IMR-90 (cell line): ENCODE data around the gene PDZD11. TPM values are rescaled to one million over a fixed set of nuclear protein-coding genes. Genes with fewer than 3 reads are reported as not detected.
"Not testable (repeated sequence)": the region's sequence is repeated elsewhere in the genome, so short reads cannot be mapped to it uniquely, and the experiment has no call there.

Source experiments
- ATAC-seq: fragments of 200-7000 bp; cut with Tn5 transposase; 2 replicates; pipeline ENCODE4 v1.9.1; 2020; ENCODE audit warnings: low read depth, mild to moderate bottlenecking, moderate library complexity
- BruUV-seq: library from RNA; stranded (reverse); fragments of 400-500 nt; replicated peaks from 2 replicates; lab custom pipeline; 2021; lab: Mats Ljungman, UMichigan
- CTCF ChIA-PET: fragments of 300-600 bp; formaldehyde crosslinking; extraction: SDS; loops from one replicate; lab custom pipeline; 2021; ENCODE audit warnings: antibody characterized with exemption; lab: Yijun Ruan, JAX
- POLR2A ChIA-PET: fragments of 300-600 bp; sonication (Branson Sonifier 250); formaldehyde crosslinking; loops from one replicate; lab custom pipeline; 2022; ENCODE audit warnings: antibody characterized with exemption; ENCODE audit not compliant: unreplicated experiment; lab: Charles Lee
- DNase-seq: peaks from one replicate; pipeline ENCODE4 v3.0.0; 2013
- H2AFZ ChIP-seq: replicated peaks from 2 replicates; pipeline ENCODE3; 2013; ENCODE audit warnings: low read length, mild to moderate bottlenecking; ENCODE audit not compliant: poor library complexity
- H2AK5ac ChIP-seq: 2 replicates; pipeline ENCODE4 v1.6.1; 2013; ENCODE audit warnings: low read depth, low read length, inconsistent platforms
- H2AK9ac ChIP-seq: replicated peaks from 2 replicates; pipeline ENCODE3; 2013; ENCODE audit warnings: mild to moderate bottlenecking, low read depth, low read length, moderate library complexity; ENCODE audit not compliant: poor library complexity
- H2BK120ac ChIP-seq: 2 replicates; pipeline ENCODE4 v1.6.1; 2013; ENCODE audit warnings: low read depth, low read length, inconsistent platforms
- H2BK15ac ChIP-seq: 3 replicates; pipeline ENCODE4 v1.6.1; 2013; ENCODE audit warnings: low read depth, low read length, inconsistent platforms
- H2BK20ac ChIP-seq: 2 replicates; pipeline ENCODE4 v1.6.1; 2013; ENCODE audit warnings: low read depth, mild to moderate bottlenecking, inconsistent platforms, low read length, moderate library complexity
- H2BK5ac ChIP-seq: 2 replicates; pipeline ENCODE4 v1.6.1; 2013; ENCODE audit warnings: mild to moderate bottlenecking, low read depth, low read length, inconsistent platforms; ENCODE audit not compliant: poor library complexity, severe bottlenecking
- H3K14ac ChIP-seq: replicated peaks from 2 replicates; pipeline ENCODE4 v1.6.1; 2013; ENCODE audit warnings: low read depth, low read length, inconsistent platforms
- H3K18ac ChIP-seq: 2 replicates; pipeline ENCODE4 v1.6.1; 2013; ENCODE audit warnings: low read depth, low read length, control low read depth
- H3K23ac ChIP-seq: 2 replicates; pipeline ENCODE4 v1.6.1; 2013; ENCODE audit warnings: low read depth, low read length, inconsistent platforms
- H3K27ac ChIP-seq: 2 replicates; pipeline ENCODE4 v1.5.1; 2013; ENCODE audit warnings: mild to moderate bottlenecking, control low read depth, low read length; ENCODE audit not compliant: insufficient read depth
- H3K27me3 ChIP-seq: 2 replicates; pipeline ENCODE4 v1.6.1; 2013; ENCODE audit warnings: low read length; ENCODE audit not compliant: control insufficient read depth, insufficient read depth
- H3K36me3 ChIP-seq: 2 replicates; pipeline ENCODE4 v1.6.1; 2013; ENCODE audit warnings: low read length, mixed read lengths; ENCODE audit not compliant: control insufficient read depth, insufficient read depth
- H3K4ac ChIP-seq: 2 replicates; pipeline ENCODE4 v1.6.1; 2013; ENCODE audit warnings: low read depth, low read length, inconsistent platforms
- H3K4me1 ChIP-seq: 2 replicates; pipeline ENCODE4 v1.6.1; 2013; ENCODE audit warnings: low read length, mixed read lengths; ENCODE audit not compliant: control insufficient read depth, insufficient read depth
- H3K4me2 ChIP-seq: 2 replicates; pipeline ENCODE4 v1.6.1; 2013; ENCODE audit warnings: low read depth, mild to moderate bottlenecking, control low read depth, low read length, moderate library complexity
- H3K4me3 ChIP-seq: 2 replicates; pipeline ENCODE4 v1.5.1; 2013; ENCODE audit warnings: low read depth, mild to moderate bottlenecking, control low read depth, low read length, moderate library complexity; ENCODE audit not compliant: insufficient read depth
- H3K56ac ChIP-seq: 2 replicates; pipeline ENCODE4 v1.6.1; 2013; ENCODE audit warnings: low read length, inconsistent platforms; ENCODE audit not compliant: insufficient read depth; ENCODE audit errors: extremely low read depth
- H3K79me1 ChIP-seq, 2 experiments: 2 replicates each; pipeline ENCODE4 v1.6.1; 2013; ENCODE audit warnings: low read length in 2 of 2, inconsistent platforms in 1 of 2, low read depth in 1 of 2
- H3K9ac ChIP-seq: 2 replicates; pipeline ENCODE4 v1.6.1; 2013; ENCODE audit warnings: low read depth, low read length, control low read depth
- H3K9me1 ChIP-seq: 2 replicates; pipeline ENCODE4 v1.6.1; 2013; ENCODE audit warnings: low read length, inconsistent platforms; ENCODE audit not compliant: insufficient read depth
- H3K9me3 ChIP-seq: 2 replicates; pipeline ENCODE4 v1.6.1; 2013; ENCODE audit warnings: low read length; ENCODE audit not compliant: control insufficient read depth, insufficient read depth
- H4K20me1 ChIP-seq: 2 replicates; pipeline ENCODE4 v1.6.1; 2013; ENCODE audit warnings: low read length, inconsistent platforms; ENCODE audit not compliant: insufficient read depth
- H4K5ac ChIP-seq: 2 replicates; pipeline ENCODE4 v1.6.1; 2013; ENCODE audit warnings: mild to moderate bottlenecking, low read depth, low read length, control low read depth
- H4K8ac ChIP-seq, 2 experiments: 2 replicates each; pipeline ENCODE4 v1.6.1; 2013; ENCODE audit warnings: low read depth in 2 of 2, low read length in 2 of 2, control low read depth in 1 of 2, inconsistent platforms in 1 of 2
- H4K91ac ChIP-seq: 2 replicates; pipeline ENCODE4 v1.6.1; 2013; ENCODE audit warnings: low read depth, low read length, inconsistent platforms; ENCODE audit not compliant: insufficient read depth
- RCOR1 ChIP-seq: IDR thresholded peaks from 2 replicates; pipeline ENCODE4 v1.6.1; 2012; ENCODE audit warnings: mild to moderate bottlenecking, low read length, improper control_type of control experiment; ENCODE audit not compliant: insufficient replicate concordance
- RFX5 ChIP-seq: IDR thresholded peaks from 2 replicates; pipeline ENCODE4 v1.8.0; 2012; ENCODE audit warnings: low read depth, mild to moderate bottlenecking, low read length, moderate library complexity
- WGBS, 2 experiments: methylation state at CpG; one replicate each; pipeline versions ENCODE4 v1.1.5 to v1.1.7; 2013; ENCODE audit warnings: missing lambda C conversion rate in 2 of 2; ENCODE audit not compliant: insufficient read length in 1 of 2; ENCODE audit errors: extremely low coverage in 2 of 2; 5-methylcytosine and 5-hydroxymethylcytosine counted together
- dilution Hi-C: fragments of 300-500 bp; cut with HindIII; formaldehyde crosslinking; loops from one replicate; pipeline ENCODE4 v1.14.3; 2018; ENCODE audit warnings: low sequenced_read_pairs; ENCODE audit not compliant: unreplicated experiment
- in situ Hi-C: fragments of 300-500 bp; cut with MboI; formaldehyde crosslinking; loops from 3 replicates; pipeline ENCODE4 v1.14.3; 2019; ENCODE audit warnings: low sequenced_read_pairs, inconsistent platforms, mixed read lengths
- intact Hi-C: fragments of 100-400 bp; cut with micrococcal nuclease; formaldehyde crosslinking; loops from 2 replicates; pipeline ENCODE4 v1.10.0; 2022
- polyA plus RNA-seq, 3 experiments: library from polyadenylated mRNA; depleted of rRNA; stranded (reverse); fragments of >200 nt; gene quantifications; 2 replicates each; pipeline ENCODE4 v1.2.3, GENCODE V29; 2012; ENCODE audit warnings: low replicate concordance in 1 of 3
- total RNA-seq: library from RNA; depleted of rRNA; stranded (reverse); fragments of >200 nt; gene quantifications from 2 replicates; pipeline ENCODE4 v1.2.3, GENCODE V29; 2012
- TF ChIP-seq, protein P1 (sequence below): conservative IDR thresholded peaks from 2 replicates; pipeline ENCODE4 v1.5.1; 2012; ENCODE audit warnings: mild to moderate bottlenecking, low read depth, low read length, improper control_type of control experiment

The PDZD11 gene
- total and polyA plus RNA-seq, 2 of the 4 experiments (the other 2 are of a cell fraction), result 84.1 to 100 TPM

DNA sequence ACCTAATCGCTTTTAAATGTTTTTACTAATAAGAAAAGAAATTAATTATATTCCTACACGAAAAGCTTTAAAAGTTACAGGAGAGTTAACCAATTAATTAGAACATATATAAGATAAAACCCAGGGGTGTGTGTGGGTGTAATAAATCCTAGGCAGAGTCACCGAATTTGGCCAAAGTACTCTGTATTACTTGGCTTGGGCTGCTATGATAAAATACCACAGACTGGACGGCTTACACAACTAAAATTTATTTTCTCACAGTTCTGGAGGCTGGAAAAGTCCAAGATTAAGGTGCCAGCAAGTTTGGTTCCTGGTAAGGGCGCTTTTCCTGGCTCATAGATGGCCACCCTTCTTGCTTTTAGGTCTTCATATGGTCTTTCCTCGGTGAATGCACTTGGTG lies 44.8 kb downstream of the PDZD11 start:
- H3K18ac ChIP-seq, result no peak overlapping the region
- no peaks in the 10 kb centered on the region for H3K9me3 ChIP-seq
- H2BK20ac ChIP-seq, result no peak overlapping the region
- H4K20me1 ChIP-seq, result no peaks in the 10 kb centered on the region
- TF ChIP-seq, protein P1, sequence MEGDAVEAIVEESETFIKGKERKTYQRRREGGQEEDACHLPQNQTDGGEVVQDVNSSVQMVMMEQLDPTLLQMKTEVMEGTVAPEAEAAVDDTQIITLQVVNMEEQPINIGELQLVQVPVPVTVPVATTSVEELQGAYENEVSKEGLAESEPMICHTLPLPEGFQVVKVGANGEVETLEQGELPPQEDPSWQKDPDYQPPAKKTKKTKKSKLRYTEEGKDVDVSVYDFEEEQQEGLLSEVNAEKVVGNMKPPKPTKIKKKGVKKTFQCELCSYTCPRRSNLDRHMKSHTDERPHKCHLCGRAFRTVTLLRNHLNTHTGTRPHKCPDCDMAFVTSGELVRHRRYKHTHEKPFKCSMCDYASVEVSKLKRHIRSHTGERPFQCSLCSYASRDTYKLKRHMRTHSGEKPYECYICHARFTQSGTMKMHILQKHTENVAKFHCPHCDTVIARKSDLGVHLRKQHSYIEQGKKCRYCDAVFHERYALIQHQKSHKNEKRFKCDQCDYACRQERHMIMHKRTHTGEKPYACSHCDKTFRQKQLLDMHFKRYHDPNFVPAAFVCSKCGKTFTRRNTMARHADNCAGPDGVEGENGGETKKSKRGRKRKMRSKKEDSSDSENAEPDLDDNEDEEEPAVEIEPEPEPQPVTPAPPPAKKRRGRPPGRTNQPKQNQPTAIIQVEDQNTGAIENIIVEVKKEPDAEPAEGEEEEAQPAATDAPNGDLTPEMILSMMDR, result no peak
- no peak for TF ChIP-seq RCOR1
- TF ChIP-seq RFX5, result no peak
- no peaks in the 10 kb centered on the region for H3K36me3 ChIP-seq
- no peak overlapping the region for H2BK120ac ChIP-seq
- in situ Hi-C loops (no loop called here), dilution Hi-C loops (no loop called here), intact Hi-C loops (no loop called here)
- DNase-seq (no peak), ATAC-seq (no peak)
- no peak overlapping the region for H3K56ac ChIP-seq
- H3K27me3 ChIP-seq, result peaks cover 6% of the 10 kb centered on the region
- no CpG with 5 or more reads among the region's 6 CpGs for WGBS, 2 experiments
- no peak overlapping the region for H4K5ac ChIP-seq
- ChIA-PET CTCF (interaction anchor here (0.5 kb wide), 1 partner anchor 142 kb away, joined by 5 read pairs; no protein-coding TSS in a partner anchor), POLR2A (no interaction called here)
- H3K4me1 ChIP-seq, result no peaks in the 10 kb centered on the region
- H3K4me3 ChIP-seq, result no peak overlapping the region
- H4K91ac ChIP-seq, result no peak overlapping the region
- H3K9me1 ChIP-seq, result no peaks in the 10 kb centered on the region
- H3K9ac ChIP-seq, result no peak overlapping the region
- H2BK5ac ChIP-seq, result no peak overlapping the region
- no TSS peak for BruUV-seq
- H3K23ac ChIP-seq, result no peak overlapping the region
- H3K4me2 ChIP-seq, result no peak overlapping the region
- H3K4ac ChIP-seq, result no peak overlapping the region
- no peaks in the 10 kb centered on the region for H3K79me1 ChIP-seq
- H2AK9ac ChIP-seq, result no peak overlapping the region
- no peak overlapping the region for H2BK15ac ChIP-seq
- no peak overlapping the region for H2AFZ ChIP-seq
- no peak overlapping the region for H4K8ac ChIP-seq
- no peak overlapping the region for H3K27ac ChIP-seq
- H2AK5ac ChIP-seq, result no peak overlapping the region
- no peak overlapping the region for H3K14ac ChIP-seq

DNA sequence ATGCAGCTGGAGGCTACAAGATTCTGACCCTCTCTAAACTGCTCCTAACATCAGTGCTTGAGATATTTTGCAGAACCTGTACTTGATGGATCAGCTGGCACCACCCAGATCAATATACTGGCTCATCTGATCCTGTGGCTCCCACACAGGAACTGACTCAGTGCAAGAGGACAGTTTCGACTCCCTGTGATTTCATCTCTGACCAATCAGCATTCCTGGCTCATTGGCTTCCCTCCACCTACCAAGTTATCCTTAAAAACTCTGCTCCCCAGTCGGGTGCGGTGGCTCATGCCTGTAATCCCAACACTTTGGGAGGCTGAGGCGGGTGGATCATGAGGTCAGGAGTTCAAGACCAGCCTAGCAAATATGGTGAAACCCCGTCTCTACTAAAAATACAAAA lies 46.1 kb downstream of the PDZD11 start:
- H3K9me3 ChIP-seq, H2AK5ac ChIP-seq, H3K4me2 ChIP-seq, DNase-seq, H2BK20ac ChIP-seq, H2BK120ac ChIP-seq, H4K91ac ChIP-seq, POLR2A ChIA-PET, H3K18ac ChIP-seq, H3K4ac ChIP-seq, ATAC-seq, dilution Hi-C loops, H2AFZ ChIP-seq, H2AK9ac ChIP-seq, CTCF ChIA-PET, H3K79me1 ChIP-seq, H3K23ac ChIP-seq, BruUV-seq, H3K4me1 ChIP-seq, H4K8ac ChIP-seq, in situ Hi-C loops, intact Hi-C loops, H4K20me1 ChIP-seq, H3K4me3 ChIP-seq, H2BK15ac ChIP-seq, H3K56ac ChIP-seq, H2BK5ac ChIP-seq, H3K36me3 ChIP-seq, H3K14ac ChIP-seq, H3K27ac ChIP-seq, H3K9ac ChIP-seq, H3K9me1 ChIP-seq, H4K5ac ChIP-seq: not testable (repeated sequence)
- H3K27me3 ChIP-seq, result peaks cover 12% of the 10 kb centered on the region
- WGBS, 2 experiments, result 67% methylated on average over 1 of the region's 5 CpGs; no CpG with 5 or more reads in 1 of the 2 experiments
